SHP77 treated with DMSO at 0.1 percent for 48 hours (cell line): ENCODE measurements around the gene UGT1A1.

Experiments
- DNase-seq: peaks from one replicate; lab custom pipeline; 2025; lab: John Stamatoyannopoulos, UW

The UGT1A1 gene

GRCh38 chr2:233798335-233799086 lies 38.4 kb downstream of the UGT1A1 start:
- DNase-seq, result no peak

DNA sequence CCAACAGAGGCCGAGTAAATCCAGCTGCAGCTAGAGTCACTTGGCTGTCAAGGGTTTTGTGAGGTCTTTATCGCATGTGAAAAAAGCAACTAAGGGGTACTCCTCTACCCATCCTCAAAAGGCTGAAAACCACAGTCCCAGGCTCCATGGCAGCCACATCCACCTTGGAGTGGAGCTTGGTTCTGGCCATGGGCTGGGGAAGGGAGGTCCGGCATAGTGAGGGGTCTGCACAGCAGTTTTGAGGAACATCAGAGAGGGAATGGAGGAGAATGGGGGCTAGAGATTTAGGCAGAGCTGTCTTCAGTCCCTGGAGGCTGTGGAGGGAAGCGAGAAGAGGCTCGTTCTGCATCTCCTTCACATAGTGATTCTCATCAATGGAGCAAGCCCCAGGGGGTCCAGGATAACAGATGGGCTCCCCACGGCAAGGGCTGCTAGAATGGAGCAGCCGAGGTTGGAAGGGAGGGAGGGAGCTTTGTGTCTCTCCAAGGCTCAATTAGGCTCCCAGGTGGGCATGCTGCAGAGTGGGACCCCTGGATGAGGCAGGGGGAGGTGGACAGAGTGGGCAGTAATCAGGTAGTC lies 39.1 kb downstream of the UGT1A1 start:
- DNase-seq, result no peak

- no peak for DNase-seq
Observed at GRCh38 chr2:233799716-233800115, 39.6 kb downstream of the UGT1A1 start.

GRCh38 chr2:233800208-233800607 lies 40.1 kb downstream of the UGT1A1 start:
- no peak for DNase-seq

DNA sequence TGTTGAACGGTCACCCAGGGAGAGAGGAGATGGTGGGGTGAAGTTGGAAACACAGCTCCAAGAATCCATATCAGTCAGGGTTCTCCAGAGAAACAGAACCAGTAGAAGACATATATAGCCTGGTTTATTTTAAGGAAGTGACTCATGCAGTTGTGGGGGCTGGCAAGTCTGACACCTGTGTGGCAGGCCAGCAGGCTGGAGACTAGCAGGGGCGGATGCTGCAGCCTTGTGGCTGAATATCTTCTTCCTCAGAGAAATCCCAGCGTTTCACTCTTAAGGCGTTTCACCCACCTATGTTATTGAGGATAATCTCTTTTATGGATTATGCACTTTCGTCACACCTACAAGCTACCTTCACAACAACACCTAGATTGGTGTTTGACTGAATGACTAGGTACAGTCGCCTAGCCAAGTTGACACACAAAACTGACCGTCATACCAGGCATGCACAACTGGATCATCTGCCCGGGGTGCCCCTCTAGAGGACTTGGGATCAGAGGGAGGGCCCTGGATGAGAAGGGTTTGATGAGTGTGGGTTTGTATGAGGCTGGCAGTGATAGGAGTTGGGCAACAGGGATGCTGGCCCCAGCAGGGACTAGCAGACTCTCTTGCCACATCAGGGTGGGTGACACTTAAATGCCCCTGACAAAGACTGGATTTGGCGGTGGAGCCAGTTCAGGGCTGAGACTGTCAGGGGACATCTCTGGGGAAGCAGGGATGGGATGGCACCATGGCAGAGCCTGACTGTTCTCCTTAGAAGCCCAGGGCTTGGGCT lies 41.5 kb downstream of the UGT1A1 start:
- no peak for DNase-seq

DNA sequence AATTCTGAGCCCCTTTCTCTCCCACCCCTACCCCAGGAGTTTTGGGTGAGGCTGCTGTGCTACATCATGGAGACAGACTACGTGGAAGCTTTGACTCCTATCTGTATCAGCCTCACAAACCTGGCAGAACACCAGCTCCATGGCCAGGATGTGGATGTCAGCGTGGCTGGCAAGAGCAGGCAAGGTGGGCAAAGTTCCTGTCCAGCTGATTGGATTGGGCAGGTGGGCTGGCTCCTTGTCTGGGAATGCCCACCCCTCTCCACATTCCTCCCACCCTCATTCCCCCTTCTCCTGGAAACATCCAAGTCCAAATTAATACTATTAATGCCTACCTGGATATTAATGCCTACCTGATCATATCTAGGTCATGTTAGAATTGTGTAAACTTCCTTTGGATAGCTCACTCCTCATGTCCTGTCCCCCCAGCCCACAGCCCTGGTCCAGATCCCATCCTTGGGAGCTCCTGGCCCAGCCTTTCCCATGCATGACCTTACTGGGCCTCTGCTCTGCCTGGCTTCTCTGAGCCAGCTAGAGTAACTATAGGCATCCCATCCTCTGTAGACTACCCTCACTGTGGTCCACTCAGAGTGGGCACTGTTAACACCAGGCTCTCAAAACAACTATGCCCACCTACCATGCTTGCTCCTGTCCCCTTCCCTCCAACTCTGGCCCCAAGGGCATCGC lies 42.2 kb downstream of the UGT1A1 start:
- no peak for DNase-seq

- DNase-seq, result no peak
Observed at GRCh38 chr2:233803292-233803911, 43.3 kb downstream of the UGT1A1 start.

DNA sequence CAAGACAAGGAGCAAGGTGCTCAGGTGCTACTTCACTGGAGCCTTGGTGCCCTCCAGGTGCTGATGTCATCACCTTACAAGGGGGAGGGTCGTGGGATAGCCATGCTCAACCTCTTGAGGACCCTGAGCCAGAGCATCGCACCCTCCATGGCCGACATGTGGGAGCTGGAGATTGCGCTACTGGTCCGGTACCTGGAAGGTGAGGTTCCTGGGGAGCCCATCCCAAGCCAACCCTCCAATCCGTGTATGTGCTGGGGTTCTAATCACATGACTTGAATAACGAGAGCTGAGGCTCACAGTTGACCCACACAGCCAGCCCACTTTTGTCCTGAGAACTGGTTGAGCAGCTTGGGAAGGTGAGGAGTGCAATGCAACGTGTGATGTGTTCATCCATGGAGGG lies 43.9 kb downstream of the UGT1A1 start:
- DNase-seq, result no peak

- DNase-seq, result no peak
Observed at GRCh38 chr2:233807215-233807865, 47.3 kb downstream of the UGT1A1 start.

GRCh38 chr2:233807966-233808935 lies 48.2 kb downstream of the UGT1A1 start:
- DNase-seq, result no peak

DNA sequence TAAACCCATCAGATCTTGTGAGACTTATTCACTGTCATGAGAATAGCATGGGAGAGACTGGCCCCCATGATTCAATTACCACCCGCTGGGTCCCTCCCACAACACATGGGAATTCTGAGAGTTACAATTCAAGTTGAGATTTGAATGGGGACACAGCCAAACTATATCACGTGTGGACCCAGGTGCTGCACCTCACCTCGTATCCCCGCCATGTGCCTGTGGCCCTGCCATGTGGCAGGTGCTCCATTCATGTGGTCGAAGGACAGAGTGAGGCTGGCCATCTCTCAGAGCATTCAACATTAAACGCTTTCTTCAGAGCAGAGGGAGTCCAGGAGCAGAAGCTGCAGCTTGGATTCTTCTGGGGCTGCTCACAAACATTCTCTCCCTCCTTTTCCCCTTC lies 50.3 kb downstream of the UGT1A1 start:
- DNase-seq, result no peak

GRCh38 chr2:233811087-233811486 lies 51.0 kb downstream of the UGT1A1 start:
- no peak for DNase-seq

GRCh38 chr2:233811732-233812131 lies 51.7 kb downstream of the UGT1A1 start:
- no peak for DNase-seq

GRCh38 chr2:233813236-233814055 lies 53.4 kb downstream of the UGT1A1 start:
- DNase-seq, result no peak

DNA sequence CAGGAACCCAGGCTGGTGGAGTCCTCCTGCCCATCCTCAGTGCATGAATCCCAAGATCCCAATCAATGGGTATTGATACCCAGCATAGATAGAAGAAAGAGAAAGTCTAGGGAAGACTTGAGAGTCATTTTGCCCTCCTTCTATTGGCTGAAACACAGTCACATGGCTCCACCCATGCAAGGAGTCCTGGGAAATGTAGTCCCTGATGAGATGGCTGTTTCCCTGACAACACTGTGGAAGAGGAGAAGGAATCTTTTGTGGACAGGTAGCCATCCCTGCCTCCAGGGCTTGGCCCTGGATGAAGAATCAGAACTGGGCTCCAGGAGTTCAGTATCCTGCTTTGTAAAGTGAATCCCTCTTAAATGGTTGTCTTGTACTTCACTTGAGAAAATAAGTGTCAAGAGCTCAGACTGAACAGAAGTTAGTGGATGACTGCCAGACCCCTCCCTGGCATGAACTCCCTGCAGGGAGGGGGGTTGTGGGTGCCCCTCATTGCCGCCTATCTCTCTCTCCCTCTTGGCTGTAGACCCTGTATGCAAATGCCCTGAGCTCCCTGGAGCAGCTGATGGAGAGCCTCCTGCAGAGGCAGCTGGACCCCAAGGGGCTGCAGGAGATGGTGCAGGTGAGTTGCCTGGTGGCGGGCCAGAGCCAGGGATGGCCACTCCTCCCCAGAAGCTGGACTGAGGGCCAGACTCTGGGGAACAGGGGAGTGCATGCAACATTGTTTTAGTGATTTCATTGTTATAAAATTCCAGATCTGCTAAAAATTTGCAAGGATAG lies 54.2 kb downstream of the UGT1A1 start:
- no peak for DNase-seq

DNA sequence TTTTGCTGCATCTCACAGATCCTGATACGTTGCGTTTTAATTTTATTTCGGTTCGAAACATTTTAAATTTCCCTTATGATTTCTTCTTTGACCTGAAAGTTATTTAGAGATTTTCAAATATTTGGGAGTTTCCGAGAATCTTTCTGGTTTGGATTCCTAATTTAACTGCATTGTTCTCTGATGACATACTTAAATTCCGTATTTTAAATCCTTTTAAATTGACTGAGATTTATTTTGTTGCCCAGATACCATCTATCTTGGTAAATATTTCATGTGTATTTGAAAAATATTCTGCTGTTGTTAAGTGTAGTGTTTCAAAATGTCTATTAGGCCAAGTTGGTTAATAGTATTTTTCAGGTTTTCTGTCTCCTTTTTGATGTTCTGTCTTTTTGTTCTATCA lies 55.8 kb downstream of the UGT1A1 start:
- no peak for DNase-seq

DNA sequence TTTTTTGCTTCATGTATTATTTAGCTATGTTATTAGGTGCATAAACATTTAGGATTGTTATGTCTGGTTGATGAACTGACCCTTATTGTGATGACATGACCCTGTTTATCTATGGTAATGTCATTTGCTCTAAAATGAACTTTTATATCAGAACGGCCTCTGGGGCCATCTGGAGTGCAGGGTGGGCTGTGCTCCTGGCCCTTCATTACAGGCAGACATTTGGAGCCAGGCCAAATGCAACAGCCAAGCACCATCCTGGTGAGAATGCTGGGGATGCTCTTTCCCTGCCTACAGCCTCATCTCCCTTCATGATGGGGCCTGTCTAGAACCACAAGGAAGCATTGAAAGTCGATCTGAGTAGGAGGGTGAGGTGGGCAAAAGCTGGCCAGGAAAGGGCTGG lies 56.3 kb downstream of the UGT1A1 start:
- DNase-seq, result no peak

GRCh38 chr2:233816771-233817170 lies 56.7 kb downstream of the UGT1A1 start:
- no peak for DNase-seq
